ENCODE measurements around the gene DYNC2H1.

Gene DYNC2H1

DNA sequence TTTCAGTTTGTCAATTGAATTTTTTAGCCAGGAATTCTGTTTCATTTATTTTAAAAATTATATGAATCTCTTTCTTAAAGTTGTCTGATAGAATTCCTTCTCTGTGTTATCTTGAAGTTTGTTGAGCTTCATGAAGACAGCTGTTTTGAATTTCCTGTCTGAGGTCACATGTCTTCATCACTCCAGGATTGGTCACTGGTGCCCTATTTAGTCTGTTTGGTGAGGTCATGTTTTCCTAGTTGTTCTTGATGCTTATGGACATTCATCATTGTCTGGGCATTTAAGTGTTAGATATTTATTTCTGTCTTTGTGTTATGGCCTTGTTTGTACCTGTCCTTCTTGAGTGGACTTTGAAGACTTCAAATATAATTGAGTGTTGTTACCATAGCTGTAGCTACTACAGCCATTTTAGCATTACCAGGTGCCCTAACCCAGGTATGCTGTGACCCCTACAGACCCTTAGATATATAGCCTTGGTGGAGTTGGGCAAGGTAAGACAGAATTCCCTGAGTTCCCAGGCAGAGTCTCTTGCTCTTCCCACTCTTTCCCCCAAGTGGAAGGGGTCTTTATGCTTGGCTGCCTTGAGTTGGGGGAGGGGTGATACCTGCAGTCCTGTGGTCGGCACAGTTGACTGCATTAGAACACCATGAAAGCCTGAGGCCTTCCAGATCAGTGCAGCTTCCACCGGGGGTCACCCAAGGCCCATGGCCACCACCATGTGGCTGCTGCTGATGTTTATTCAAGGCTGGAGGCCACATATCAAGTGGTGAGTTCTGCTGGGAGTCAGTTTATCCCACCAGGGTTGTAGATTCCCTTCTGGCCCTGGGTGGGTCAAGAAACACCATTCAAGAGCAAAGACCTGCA is 229.6 kb downstream of the DYNC2H1 start:
- no peak for DNase-seq (ENCODE audit: extremely low spot score)
- ChIA-PET POLR2A (no interaction called here), CTCF (no interaction called here)
- TF ChIP-seq ARNT (IDR thresholded peaks at IDR 0.05) (no peak), BHLHE40 (IDR thresholded peaks at IDR 0.05; ENCODE audit: borderline replicate concordance) (no peak), ELF4 (IDR thresholded peaks at IDR 0.05) (no peak), FOXA1 (IDR thresholded peaks at IDR 0.05) (no peak), TARDBP (IDR thresholded peaks at IDR 0.05) (no peak), SUZ12 (IDR thresholded peaks at IDR 0.05) (no peak), ZNF384 (IDR thresholded peaks at IDR 0.05) (no peak), FOXK2 (IDR thresholded peaks at IDR 0.05) (no peak), LEF1 (IDR thresholded peaks at IDR 0.05; ENCODE audit: borderline replicate concordance) (no peak), SP1 (IDR thresholded peaks at IDR 0.05) (no peak), HDGF (IDR thresholded peaks at IDR 0.05; ENCODE audit: borderline replicate concordance) (no peak), FOXM1 (IDR thresholded peaks at IDR 0.05; ENCODE audit: borderline replicate concordance) (no peak), L3MBTL2 (conservative IDR thresholded peaks at IDR 0.05) (no peak), CTBP1 (IDR thresholded peaks at IDR 0.05; ENCODE audit: borderline replicate concordance) (no peak), NFRKB (IDR thresholded peaks at IDR 0.05) (no peak)
- TF ChIP-seq, protein P1, sequence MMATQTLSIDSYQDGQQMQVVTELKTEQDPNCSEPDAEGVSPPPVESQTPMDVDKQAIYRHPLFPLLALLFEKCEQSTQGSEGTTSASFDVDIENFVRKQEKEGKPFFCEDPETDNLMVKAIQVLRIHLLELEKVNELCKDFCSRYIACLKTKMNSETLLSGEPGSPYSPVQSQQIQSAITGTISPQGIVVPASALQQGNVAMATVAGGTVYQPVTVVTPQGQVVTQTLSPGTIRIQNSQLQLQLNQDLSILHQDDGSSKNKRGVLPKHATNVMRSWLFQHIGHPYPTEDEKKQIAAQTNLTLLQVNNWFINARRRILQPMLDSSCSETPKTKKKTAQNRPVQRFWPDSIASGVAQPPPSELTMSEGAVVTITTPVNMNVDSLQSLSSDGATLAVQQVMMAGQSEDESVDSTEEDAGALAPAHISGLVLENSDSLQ (IDR thresholded peaks at IDR 0.05): no peak

DNA sequence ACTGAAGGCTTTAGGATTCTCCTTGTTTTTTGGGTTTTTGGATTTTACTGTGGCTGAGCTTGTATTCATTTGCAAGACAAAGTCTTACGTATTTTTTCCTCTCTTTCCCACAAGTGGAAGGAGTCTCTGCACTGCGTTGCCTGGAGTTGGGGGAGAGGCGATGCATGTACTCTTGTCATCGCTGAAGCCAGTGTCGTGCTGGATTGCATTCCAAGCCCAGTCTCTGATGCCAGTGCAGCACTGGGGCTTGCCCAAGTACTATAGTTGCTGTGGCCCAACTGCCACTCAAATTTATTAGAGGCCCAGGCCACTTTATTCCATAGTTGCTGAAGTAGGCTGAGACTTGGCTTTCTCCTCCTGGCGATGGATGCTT is 230.2 kb downstream of the DYNC2H1 start:
- ChIA-PET POLR2A (no interaction called here), CTCF (no interaction called here)
- no peak for TF ChIP-seq FOXK2 (IDR thresholded peaks at IDR 0.05)
- no peak for TF ChIP-seq TARDBP (IDR thresholded peaks at IDR 0.05)
- TF ChIP-seq SP1 (IDR thresholded peaks at IDR 0.05): no peak
- TF ChIP-seq L3MBTL2 (conservative IDR thresholded peaks at IDR 0.05): no peak
- TF ChIP-seq ARNT (IDR thresholded peaks at IDR 0.05): no peak
- TF ChIP-seq FOXA1 (IDR thresholded peaks at IDR 0.05): no peak
- TF ChIP-seq, protein P1 (IDR thresholded peaks at IDR 0.05): no peak
- TF ChIP-seq NFRKB (IDR thresholded peaks at IDR 0.05): no peak
- TF ChIP-seq ZNF384 (IDR thresholded peaks at IDR 0.05): no peak
- no peak for TF ChIP-seq HDGF (IDR thresholded peaks at IDR 0.05; ENCODE audit: borderline replicate concordance)
- no peak for TF ChIP-seq SUZ12 (IDR thresholded peaks at IDR 0.05)
- TF ChIP-seq CTBP1 (IDR thresholded peaks at IDR 0.05; ENCODE audit: borderline replicate concordance): no peak
- TF ChIP-seq FOXM1 (IDR thresholded peaks at IDR 0.05; ENCODE audit: borderline replicate concordance): no peak
- DNase-seq (ENCODE audit: extremely low spot score): no peak

DNA sequence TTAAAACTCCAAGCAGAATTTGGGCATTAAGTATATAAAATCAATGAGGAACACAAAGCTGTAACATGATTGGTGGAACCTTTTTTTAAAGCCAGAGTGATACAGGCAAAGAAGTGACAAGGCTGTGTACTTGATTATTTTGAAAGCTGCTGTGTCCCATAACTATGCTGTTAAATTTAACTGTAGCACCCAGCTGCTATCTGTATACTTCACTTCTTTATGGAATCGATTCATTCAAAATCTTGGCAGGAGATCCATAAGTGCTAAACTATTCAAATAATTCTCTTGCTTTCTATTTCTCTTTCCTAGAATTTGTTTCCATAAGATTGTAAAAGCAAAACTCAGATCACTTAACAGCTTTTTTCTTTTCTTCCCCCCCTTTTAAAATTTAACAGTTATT is 231.7 kb downstream of the DYNC2H1 start:
- ChIA-PET POLR2A (no interaction called here), CTCF (no interaction called here)
- DNase-seq (ENCODE audit: extremely low spot score): no peak
- TF ChIP-seq NFRKB (IDR thresholded peaks at IDR 0.05) (no peak), TARDBP (IDR thresholded peaks at IDR 0.05) (no peak), SUZ12 (IDR thresholded peaks at IDR 0.05) (no peak), ZNF384 (IDR thresholded peaks at IDR 0.05) (no peak), ELF4 (IDR thresholded peaks at IDR 0.05) (no peak), ARNT (IDR thresholded peaks at IDR 0.05) (no peak), LEF1 (IDR thresholded peaks at IDR 0.05; ENCODE audit: borderline replicate concordance) (no peak), L3MBTL2 (conservative IDR thresholded peaks at IDR 0.05) (no peak), FOXM1 (IDR thresholded peaks at IDR 0.05; ENCODE audit: borderline replicate concordance) (no peak), SP1 (IDR thresholded peaks at IDR 0.05) (no peak)
- TF ChIP-seq, protein P1 (IDR thresholded peaks at IDR 0.05): no peak

DNA sequence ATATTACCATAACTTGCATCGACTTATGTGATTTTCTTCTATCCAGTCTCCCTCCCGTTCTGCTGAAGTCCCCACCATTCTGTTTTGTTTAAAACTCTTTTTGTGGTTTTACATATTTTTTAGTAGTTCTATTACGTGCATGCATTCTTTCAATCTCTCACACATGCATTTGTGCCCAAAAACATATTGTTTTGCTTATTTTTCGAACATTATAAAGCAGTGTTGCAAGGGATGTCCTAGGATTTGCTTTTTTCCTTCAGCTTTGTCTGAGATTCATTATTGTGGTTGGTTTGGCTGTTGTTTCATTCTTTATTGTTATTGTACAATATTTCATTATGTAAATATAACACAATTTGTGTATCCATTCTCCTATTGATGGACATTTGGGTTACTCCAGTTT is 235.7 kb downstream of the DYNC2H1 start:
- ChIA-PET CTCF (no interaction called here), POLR2A (no interaction called here)
- TF ChIP-seq SUZ12 (IDR thresholded peaks at IDR 0.05) (no peak), HDGF (IDR thresholded peaks at IDR 0.05; ENCODE audit: borderline replicate concordance) (no peak), FOXK2 (IDR thresholded peaks at IDR 0.05) (no peak), ELF4 (IDR thresholded peaks at IDR 0.05) (no peak), ARNT (IDR thresholded peaks at IDR 0.05) (no peak), ZNF384 (IDR thresholded peaks at IDR 0.05) (no peak), LEF1 (IDR thresholded peaks at IDR 0.05; ENCODE audit: borderline replicate concordance) (no peak), SP1 (IDR thresholded peaks at IDR 0.05) (no peak), FOXM1 (IDR thresholded peaks at IDR 0.05; ENCODE audit: borderline replicate concordance) (no peak), L3MBTL2 (conservative IDR thresholded peaks at IDR 0.05) (no peak), NFRKB (IDR thresholded peaks at IDR 0.05) (no peak), BHLHE40 (IDR thresholded peaks at IDR 0.05; ENCODE audit: borderline replicate concordance) (no peak), TARDBP (IDR thresholded peaks at IDR 0.05) (no peak), FOXA1 (IDR thresholded peaks at IDR 0.05) (no peak), CTBP1 (IDR thresholded peaks at IDR 0.05; ENCODE audit: borderline replicate concordance) (no peak)
- TF ChIP-seq, protein P1 (IDR thresholded peaks at IDR 0.05): no peak
- no peak for DNase-seq (ENCODE audit: extremely low spot score)

DNA sequence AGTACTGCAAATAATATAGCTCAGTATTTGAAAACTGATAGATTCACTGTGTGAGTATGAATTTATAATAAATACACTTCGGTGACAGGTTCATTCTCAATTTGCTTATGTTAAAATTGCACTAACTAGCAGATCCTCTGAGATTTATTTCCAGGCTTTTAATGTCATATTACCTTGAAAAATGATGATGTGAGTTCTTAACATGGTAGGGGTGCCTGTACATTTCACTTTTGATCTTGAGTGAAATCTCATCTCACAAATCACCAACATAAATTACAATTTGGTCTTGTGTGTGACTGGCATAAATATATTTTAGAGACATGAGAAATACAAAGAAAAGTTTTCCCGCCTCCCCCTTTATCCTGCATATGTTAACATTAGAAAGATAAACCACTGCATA is 240.4 kb downstream of the DYNC2H1 start:
- ChIA-PET CTCF (no interaction called here), POLR2A (no interaction called here)
- TF ChIP-seq HDGF (IDR thresholded peaks at IDR 0.05; ENCODE audit: borderline replicate concordance): no peak
- no peak for TF ChIP-seq ARNT (IDR thresholded peaks at IDR 0.05)
- no peak for TF ChIP-seq SP1 (IDR thresholded peaks at IDR 0.05)
- no peak for TF ChIP-seq NFRKB (IDR thresholded peaks at IDR 0.05)
- TF ChIP-seq BHLHE40 (IDR thresholded peaks at IDR 0.05; ENCODE audit: borderline replicate concordance): no peak
- no peak for TF ChIP-seq SUZ12 (IDR thresholded peaks at IDR 0.05)
- no peak for TF ChIP-seq LEF1 (IDR thresholded peaks at IDR 0.05; ENCODE audit: borderline replicate concordance)
- TF ChIP-seq ZNF384 (IDR thresholded peaks at IDR 0.05): no peak
- no peak for TF ChIP-seq L3MBTL2 (conservative IDR thresholded peaks at IDR 0.05)
- TF ChIP-seq, protein P1 (IDR thresholded peaks at IDR 0.05): no peak
- TF ChIP-seq FOXM1 (IDR thresholded peaks at IDR 0.05; ENCODE audit: borderline replicate concordance): no peak
- TF ChIP-seq ELF4 (IDR thresholded peaks at IDR 0.05): no peak
- no peak for DNase-seq (ENCODE audit: extremely low spot score)

Measured in HEK293T (cell line).